BJ (cell line): Measurements from ENCODE around the gene MAP1B. TPM values are rescaled to one million over a fixed set of nuclear protein-coding genes. Genes with fewer than 3 reads are reported as not detected.

Source experiments
- CTCF ChIA-PET: fragments of 350-600 bp; formaldehyde crosslinking; extraction: SDS; loops from one replicate; lab custom pipeline; 2021; ENCODE audit warnings: antibody characterized with exemption, inconsistent platforms; lab: Yijun Ruan, JAX
- POLR2A ChIA-PET: fragments of 300-600 bp; sonication (Branson Sonifier 250); formaldehyde crosslinking; extraction: SDS; loops from one replicate; lab custom pipeline; 2021; ENCODE audit warnings: antibody characterized with exemption; lab: Charles Lee
- DNase-seq: peaks from one replicate; pipeline ENCODE4 v3.0.0-alpha.2; 2011; ENCODE audit warnings: low read depth
- H3K27me3 ChIP-seq: 2 replicates; pipeline ENCODE4 v1.6.0; 2011; ENCODE audit warnings: low read length; ENCODE audit not compliant: control insufficient read depth, insufficient read depth
- H3K36me3 ChIP-seq: 2 replicates; pipeline ENCODE4 v1.5.1; 2011; ENCODE audit warnings: low read length; ENCODE audit not compliant: control insufficient read depth, insufficient read depth
- H3K4me3 ChIP-seq: 2 replicates; pipeline ENCODE4 v1.5.1; 2011; ENCODE audit warnings: low read depth, mild to moderate bottlenecking, control low read depth, low read length
- polyA plus RNA-seq: library from polyadenylated mRNA; depleted of rRNA; stranded (reverse); fragments of >200 nt; gene quantifications from 2 replicates; pipeline ENCODE4 v1.2.3, GENCODE V29; 2011
- TF ChIP-seq, protein P1 (sequence below): IDR thresholded peaks from 2 replicates; pipeline ENCODE4 v1.5.1; 2011; ENCODE audit warnings: low read depth, mild to moderate bottlenecking, control low read depth, inconsistent platforms, low read length, moderate library complexity; ENCODE audit not compliant: insufficient read depth

Gene MAP1B
- polyA plus RNA-seq, 1 experiment: 27.1 TPM

DNA sequence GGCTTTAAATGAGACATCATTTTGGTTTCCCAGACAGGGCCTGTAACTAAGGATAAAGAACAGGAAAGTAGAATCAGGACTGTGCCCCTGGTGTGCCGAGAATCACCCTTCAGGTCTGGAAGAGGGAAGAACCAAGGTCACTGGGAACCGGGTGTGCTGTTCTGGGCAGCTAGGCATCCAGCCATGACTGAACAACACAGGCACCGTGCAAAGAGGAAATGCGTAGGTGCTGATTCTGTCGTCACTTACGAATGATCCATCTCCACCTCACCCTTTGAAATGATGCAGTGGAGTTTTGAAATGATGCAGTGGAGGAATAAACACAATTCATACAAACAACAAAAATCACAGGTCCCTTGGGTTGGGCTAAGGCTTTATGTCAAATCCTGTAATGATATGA, 64.4 kb downstream of the MAP1B start:
- TF ChIP-seq, protein P1, sequence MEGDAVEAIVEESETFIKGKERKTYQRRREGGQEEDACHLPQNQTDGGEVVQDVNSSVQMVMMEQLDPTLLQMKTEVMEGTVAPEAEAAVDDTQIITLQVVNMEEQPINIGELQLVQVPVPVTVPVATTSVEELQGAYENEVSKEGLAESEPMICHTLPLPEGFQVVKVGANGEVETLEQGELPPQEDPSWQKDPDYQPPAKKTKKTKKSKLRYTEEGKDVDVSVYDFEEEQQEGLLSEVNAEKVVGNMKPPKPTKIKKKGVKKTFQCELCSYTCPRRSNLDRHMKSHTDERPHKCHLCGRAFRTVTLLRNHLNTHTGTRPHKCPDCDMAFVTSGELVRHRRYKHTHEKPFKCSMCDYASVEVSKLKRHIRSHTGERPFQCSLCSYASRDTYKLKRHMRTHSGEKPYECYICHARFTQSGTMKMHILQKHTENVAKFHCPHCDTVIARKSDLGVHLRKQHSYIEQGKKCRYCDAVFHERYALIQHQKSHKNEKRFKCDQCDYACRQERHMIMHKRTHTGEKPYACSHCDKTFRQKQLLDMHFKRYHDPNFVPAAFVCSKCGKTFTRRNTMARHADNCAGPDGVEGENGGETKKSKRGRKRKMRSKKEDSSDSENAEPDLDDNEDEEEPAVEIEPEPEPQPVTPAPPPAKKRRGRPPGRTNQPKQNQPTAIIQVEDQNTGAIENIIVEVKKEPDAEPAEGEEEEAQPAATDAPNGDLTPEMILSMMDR: no peak
- Histone ChIP-seq H3K4me3 (no peak overlapping the region), H3K36me3 (peaks cover 2% of the 10 kb centered on the region; the same call in 1 of the 2 replicates), H3K27me3 (no peaks in the 10 kb centered on the region)
- POLR2A ChIA-PET: no interaction called here
- CTCF ChIA-PET: interaction anchor here (1.3 to 1.4 kb wide), 2 partner anchors 37 to 97 kb away, joined by 3 to 4 read pairs; no protein-coding TSS in a partner anchor
- DNase-seq: no peak

DNA sequence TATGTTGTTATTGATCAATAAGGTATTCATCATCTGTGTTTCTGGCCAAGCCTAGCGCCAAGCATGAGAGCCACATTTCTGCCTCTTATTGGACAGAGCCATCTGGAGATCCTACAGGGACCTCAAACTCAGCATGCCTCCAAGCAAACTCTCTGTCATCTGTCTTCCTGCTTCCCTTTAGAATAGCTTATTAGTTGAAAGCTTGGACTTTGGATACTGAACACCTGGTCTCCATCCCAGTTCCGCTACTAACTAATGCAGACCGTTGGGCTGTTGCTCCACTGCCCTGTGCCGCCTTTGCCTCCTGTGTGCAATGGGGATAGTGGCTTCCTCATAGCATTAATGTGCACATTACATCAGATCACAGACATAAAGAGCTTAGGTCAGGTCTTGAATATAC, 65.5 kb downstream of the MAP1B start:
- TF ChIP-seq, protein P1: no peak
- Histone ChIP-seq H3K4me3 (no peak overlapping the region), H3K36me3 (peaks cover 2% of the 10 kb centered on the region; the same call in 1 of the 2 replicates), H3K27me3 (no peaks in the 10 kb centered on the region)
- no peak for DNase-seq
- CTCF ChIA-PET: interaction anchor here (1.3 kb wide), 2 partner anchors 9 to 96 kb away, joined by 4 to 5 read pairs; no protein-coding TSS in a partner anchor
- POLR2A ChIA-PET: no interaction called here

DNA sequence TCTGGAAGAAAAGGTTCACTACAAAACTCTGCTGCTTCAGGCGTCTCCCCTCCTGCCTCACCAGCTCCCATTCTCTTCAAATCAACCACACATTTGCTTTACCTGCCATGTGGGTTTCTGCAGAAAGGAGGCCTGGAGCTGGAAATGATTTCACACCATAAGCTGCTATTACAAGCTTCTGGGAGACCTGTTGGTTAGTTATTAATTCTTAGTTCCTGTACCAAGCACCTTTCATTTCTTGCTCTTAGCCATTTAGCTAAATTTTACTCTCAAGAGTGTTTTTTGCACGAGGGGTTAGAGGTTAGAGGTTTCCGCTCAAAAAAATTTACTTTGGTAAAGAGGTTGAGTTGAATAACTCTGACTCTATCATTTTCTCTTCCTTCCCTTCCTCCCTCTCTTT, 70.3 kb downstream of the MAP1B start:
- ChIA-PET POLR2A (no interaction called here), CTCF (interaction anchor here (0.8 to 1.8 kb wide), 2 partner anchors 11 to 15 kb away, joined by 3 to 4 read pairs; no protein-coding TSS in a partner anchor)
- DNase-seq: no peak
- Histone ChIP-seq H3K4me3 (no peak overlapping the region), H3K36me3 (peaks cover 2% of the 10 kb centered on the region; the same call in 1 of the 2 replicates), H3K27me3 (no peaks in the 10 kb centered on the region)
- TF ChIP-seq, protein P1: no peak

DNA sequence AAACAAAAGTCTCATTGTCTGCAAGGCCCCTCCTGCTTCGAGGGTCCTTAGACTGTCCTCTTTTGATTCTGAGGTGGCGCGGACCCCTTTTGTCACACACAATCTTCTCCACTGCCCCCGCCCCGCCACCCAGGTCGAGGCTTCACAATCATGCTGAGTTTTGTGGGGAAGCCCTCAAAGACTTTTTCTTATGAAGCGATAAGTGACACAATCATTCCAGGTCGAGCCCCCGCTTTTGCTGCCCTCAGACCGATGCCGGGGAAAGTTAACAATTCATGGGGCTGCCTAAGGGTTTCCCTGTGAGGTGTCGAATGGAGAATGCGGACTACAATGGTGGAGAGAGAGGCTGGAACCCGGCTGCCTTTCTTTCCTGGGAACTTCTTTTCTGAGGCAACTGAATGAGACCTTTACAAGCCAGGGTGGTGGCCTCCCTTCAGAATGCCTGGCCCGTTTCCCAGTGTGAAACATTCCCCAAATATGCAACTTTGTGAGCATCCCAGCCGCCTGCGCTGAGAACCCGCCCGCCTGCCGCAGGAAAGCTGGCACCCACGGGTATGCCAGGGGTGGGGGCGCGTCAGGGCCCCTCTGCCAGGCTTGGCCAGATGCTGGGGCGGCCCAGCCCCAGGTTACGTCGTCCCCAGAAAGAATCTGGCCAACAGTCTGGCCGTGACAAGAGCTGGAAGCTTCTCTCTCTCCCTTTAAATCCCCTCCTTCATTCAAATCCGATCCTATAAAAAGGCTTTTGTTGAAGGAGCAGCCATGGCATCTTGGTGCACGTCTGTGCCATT, 71.9 kb downstream of the MAP1B start:
- Histone ChIP-seq H3K36me3 (peaks cover 4% of the 10 kb centered on the region; the same call in 1 of the 2 replicates), H3K27me3 (no peaks in the 10 kb centered on the region), H3K4me3 (no peak overlapping the region)
- CTCF ChIA-PET: interaction anchor here (0.6 to 1.8 kb wide), 4 partner anchors 9 to 26 kb away, joined by 3 to 4 read pairs (median 4); no protein-coding TSS in a partner anchor
- DNase-seq: no peak
- TF ChIP-seq, protein P1: no peak
- POLR2A ChIA-PET: no interaction called here

DNA sequence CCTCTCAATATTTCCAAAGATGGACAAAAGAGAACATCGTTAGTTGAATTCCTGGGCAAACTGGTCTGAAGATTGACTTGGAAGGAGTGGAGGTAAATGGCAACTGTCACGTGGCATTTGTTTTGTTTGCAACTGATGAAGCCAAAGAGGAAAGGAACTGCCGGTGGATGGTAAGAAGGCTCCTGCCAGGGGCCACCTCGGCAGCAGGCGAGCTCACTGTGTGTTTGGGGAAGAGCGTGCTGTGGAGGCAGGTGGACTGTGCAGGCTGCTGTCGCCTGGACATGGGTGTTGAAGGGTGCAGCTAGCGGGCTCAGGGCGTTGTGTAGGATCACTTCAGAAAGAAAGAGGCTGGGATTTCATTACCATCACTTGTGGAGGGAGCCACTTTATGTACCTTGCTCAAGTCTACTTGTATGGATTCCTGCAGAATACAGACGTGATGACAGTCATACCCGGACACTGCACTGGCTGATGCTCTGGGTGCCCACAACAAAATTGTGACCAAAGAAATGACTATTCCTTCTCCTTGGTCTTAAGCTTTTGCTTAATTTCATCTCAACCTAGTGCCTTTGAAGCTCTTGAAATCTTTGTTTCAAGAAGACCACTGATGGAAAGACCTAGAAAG, 72.7 kb downstream of the MAP1B start:
- ChIA-PET CTCF (interaction anchor here (0.9 to 1.0 kb wide), 3 partner anchors 8 to 65 kb away, joined by 3 to 4 read pairs (median 3); no protein-coding TSS in a partner anchor), POLR2A (no interaction called here)
- no peaks in the 10 kb centered on the region for H3K27me3 ChIP-seq
- TF ChIP-seq, protein P1: no peak
- DNase-seq: no peak
- H3K36me3 ChIP-seq: peaks cover 4% of the 10 kb centered on the region; the same call in 1 of the 2 replicates
- no peak overlapping the region for H3K4me3 ChIP-seq
